GM18499 (cell line): ENCODE results near the gene KIAA0586.
"Not testable (repeated sequence)": the region's sequence is repeated elsewhere in the genome, so short reads cannot be mapped to it uniquely, and the experiment has no call there.

Experiments
- ATAC-seq: cut with Tn5 transposase; IDR thresholded peaks from one replicate; pipeline ENCODE4 v1.9.1; 2021; ENCODE audit warnings: moderate number of reproducible peaks; ENCODE audit not compliant: insufficient read depth, unreplicated experiment

The KIAA0586 gene

DNA sequence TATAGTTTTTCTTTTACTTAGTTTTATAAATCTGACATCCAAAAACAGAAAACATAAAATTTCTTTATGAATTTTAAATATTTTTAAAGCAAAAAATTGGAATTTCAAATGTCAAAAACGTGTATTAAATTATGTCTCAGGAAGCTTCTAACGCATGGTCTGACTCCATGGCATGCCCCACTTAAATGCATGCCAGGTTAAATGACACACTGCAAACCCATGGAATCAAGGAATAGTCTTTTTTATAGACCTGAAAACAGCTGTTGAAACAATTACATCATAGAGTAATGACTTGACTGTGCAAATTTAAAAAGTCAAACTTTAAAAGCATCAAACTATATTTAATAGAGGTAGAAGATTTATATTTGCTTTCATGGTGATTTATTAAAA is 114.1 kb downstream of the KIAA0586 start:
- ATAC-seq, result no peak

DNA sequence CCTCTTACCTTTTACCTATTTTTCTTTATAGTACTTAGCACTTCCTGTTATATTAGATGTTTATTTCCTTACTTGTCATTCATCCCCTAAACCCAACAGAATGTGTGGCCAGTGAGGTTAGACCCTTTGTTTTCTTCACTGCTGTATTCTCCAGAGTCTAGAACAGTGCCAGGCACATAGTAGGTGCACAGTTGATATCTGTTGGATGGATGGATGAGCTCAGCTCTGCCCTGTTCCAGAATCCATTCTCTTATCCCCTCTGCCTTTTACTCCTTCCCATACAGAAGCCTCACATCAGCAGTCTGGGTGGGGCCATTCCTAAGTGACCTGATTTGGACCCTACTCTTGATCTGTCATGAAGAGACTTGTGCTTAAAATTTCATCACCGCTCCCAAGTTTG is 115.7 kb downstream of the KIAA0586 start:
- ATAC-seq, result no peak

DNA sequence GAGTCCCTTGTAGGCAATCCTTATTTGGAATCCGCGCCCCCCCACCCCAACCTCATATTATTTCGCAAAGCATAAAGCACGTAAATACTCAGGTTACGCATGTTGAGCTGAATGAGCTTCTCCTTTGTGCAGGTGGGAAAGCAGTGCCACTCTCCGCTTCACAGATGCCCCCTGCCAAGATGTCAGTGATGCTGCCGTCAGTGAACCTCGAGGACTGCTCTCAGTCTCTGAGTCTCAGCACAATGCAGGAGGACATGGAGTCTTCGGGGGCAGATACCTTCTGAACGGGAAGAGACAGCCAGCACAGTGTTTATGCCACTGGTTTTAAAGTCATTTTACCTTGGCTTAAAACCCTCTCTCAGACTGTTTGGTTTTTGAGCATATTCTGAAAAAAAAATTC is 120.1 kb downstream of the KIAA0586 start:
- no peak for ATAC-seq

DNA sequence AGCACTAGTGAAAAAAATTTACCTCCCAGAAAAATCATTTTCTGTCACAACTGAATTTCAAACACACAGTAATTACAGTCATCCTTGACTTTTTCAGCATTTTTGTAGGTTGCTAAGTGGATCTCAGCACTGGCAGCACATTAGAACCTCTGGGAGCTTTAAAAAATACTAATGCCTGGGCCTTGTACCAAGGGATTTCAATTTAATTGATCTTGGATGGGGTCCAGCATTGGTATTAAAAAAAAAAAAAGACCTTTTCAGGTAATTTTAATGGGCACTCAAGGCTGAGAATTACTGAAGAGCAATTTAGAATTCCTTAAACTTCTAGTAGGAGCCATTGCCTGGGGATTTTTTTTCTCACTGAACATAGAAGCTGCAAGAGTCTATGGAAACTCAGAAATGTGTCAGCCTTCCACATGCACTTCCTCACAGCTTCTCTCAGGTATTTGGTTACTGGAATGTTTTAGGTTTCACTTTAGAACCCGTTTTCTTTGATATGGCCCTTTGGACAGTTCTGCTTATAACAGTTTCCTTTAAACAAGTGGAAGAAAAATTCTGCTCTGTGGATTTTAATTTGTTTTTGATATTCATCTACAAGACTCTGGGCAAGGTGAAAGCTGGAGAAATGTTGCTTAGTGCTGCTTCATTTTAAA is 121.7 kb downstream of the KIAA0586 start:
- no peak for ATAC-seq

DNA sequence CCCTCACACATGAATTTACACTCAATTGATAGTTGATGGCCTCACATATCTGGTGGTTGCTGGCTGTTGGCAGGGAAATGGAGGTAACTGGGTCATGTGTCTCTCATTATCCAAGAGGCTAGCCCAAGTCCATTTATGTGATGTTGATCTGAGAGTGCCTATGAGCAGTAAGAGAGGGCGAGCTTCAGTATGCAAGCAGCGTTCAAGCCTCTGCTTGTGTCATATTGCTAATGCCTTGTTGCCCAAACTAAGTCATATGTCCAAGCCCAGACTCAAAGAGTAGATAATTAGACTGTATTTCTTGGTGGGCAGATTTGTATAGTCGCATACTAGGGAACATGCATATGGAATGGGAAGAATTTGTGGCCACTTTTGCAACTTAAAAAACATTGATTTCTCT is 126.4 kb downstream of the KIAA0586 start:
- ATAC-seq, result no peak

DNA sequence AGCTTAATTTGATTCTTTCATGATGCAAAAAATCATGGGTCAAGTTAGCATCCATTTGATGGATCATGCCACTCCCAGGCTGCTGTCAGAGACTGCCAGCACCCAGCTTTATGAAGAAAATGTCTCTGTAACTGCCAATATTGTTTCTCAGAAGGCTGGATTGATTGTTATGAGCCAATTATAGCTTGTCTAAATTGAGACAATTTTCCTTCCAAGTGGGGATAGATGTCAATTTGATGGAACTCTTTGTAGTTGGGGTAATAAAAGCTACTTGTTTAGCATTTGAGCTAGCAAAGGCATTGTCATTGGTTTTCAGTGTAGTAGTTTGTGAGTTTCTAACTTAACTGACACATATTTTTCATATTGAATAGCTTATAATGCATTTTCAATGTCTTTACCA is 128.1 kb downstream of the KIAA0586 start:
- ATAC-seq, result no peak

DNA sequence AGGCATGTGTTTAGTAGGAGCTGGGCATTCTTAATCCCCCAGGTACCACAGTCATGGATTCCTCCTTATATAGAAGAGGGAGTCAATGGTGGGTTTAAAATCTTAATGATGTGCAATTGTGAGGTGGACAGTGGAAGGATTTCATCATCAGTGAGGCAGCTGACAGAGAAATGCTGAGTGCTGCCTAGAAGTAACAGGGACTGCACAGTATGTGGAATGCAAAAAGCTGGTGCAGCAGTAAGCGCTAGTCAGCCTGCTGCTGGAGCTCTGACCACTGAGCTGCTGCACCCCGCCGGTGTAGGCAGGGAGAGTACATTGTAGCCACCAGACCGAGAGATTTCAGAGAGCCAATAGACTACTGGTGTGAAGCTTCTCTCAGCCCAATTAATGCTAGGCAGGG is 129.7 kb downstream of the KIAA0586 start:
- no peak for ATAC-seq

DNA sequence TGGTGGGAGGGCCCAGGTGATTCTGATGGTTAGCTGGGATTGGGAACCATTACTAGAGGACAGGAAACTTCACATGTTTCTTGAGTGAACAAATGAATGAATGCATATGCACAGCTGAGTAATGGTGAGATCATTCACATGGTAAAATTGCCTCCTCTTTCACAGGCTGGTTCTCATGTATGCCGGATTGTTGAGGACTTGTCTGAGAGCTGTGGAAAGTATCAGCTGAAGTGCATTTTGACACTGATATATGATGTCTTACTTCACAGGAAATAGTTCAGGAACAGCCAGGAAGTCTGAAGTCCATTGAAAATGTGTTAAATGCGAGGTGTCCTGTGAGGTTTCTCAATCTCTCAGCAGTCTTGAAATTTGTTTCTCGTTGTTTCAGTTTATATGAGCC is 132.7 kb downstream of the KIAA0586 start:
- no peak for ATAC-seq

DNA sequence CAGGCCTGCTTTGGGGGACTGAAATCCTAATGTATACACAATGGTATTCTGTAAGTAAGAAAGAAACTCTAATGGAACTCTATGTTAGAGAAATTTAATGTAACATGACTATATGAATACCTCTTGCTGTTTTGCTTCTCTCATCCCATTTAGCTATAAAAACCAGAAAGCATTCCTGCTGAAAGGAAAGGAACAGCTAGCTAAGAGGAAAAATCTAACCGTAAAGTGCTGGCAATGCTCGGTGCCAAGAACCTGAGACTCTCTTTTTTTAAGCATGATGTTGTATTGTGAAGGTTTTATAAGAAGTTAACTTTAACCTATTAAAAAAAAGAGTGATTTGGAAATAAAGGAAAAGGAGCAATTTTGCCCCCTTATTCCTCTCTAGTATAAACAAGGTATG is 134.6 kb downstream of the KIAA0586 start:
- ATAC-seq, result no peak

DNA sequence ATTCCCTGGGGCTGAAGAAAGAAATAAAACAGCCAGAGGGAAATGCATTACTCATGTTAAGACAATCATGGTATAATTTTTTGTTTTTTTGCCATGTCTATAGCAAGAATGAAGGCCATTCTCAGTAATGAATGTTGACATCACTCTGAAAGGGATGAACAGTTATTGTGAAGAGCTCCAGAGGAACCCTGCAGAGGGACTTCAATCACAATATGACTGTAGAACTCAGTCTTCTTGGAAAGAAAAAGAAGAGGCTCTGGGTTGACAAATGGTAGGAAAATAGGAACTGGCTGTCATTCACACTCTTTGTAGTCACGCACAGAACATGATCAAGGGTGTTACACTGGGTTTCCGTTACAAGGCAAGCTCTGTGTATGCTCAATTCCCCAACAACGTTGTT is 136.5 kb downstream of the KIAA0586 start:
- no peak for ATAC-seq

DNA sequence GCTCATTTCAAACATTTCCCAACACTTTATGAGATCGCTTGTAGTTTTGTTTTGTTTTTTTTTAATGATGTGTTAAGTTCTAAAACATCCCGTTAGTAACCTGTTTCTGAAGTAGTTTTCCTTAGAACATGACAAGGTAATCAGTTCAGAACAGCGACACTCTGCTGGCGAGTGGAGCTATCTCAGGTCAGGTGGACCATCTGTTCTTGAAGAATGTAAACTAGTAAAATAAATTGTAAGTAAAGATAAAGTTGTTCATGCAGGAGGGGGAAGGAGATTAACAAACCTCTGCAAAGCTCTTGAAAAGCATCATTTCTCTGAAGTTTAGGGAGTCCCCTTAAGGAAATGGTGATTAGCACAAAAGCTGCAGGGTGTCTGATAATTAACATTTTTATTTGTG is 138.3 kb downstream of the KIAA0586 start:
- no peak for ATAC-seq

DNA sequence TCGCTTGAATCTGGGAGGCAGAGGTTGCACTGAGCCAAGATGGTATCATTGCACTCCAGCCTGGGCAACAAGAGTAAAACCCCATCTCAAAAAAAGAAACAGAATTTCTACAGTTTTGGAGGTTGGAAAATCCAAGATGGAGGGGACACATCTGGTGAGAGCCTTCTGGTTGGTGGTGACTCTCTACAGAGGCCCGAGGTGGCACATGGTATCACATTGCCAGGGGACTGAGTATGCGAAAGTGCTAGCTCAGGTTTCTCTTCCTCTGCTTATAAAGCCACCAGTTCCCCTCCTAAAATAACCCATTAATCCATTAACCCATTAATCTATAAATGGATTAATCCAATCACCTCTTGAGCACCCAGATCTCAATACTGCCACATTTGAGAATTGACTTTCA is 139.5 kb downstream of the KIAA0586 start:
- no peak for ATAC-seq

DNA sequence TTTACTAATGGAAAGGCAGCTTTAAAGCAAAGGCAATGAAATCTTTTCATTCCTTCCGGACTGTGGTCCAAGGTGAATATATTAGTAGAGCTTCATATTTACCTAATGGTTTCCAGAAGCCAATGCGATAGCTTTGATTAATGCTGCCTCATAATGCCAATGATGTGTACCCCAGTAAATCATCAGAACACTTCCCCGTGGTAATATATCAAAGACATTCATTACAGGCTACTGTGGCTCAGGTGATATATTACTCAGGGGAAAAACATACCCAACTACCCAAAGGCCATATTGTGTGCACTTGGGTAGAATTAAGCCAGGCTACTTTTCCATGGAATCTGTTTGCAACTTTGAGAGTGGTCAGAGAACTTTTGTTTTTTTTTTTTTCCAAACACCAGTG is 140.8 kb downstream of the KIAA0586 start:
- no peak for ATAC-seq

DNA sequence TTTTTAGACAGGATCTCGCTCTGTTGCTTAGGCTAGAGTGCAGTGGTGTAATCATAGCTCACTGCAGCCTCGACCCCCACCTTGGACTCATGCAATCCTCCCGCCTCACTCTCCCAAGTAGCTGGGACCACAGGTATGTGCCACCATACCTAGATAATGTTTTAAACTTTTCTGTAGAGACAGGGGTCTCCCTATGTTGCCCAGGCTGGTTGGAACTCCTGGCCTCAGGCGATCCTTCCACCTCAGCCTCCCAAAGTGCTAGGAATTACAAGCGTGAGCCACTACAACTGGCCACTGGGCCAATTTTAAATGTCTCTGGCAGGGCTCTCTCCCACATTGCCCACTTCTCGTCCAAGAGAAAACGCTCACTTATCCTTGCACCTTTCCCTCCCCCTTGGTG is 143.7 kb downstream of the KIAA0586 start:
- no peak for ATAC-seq

DNA sequence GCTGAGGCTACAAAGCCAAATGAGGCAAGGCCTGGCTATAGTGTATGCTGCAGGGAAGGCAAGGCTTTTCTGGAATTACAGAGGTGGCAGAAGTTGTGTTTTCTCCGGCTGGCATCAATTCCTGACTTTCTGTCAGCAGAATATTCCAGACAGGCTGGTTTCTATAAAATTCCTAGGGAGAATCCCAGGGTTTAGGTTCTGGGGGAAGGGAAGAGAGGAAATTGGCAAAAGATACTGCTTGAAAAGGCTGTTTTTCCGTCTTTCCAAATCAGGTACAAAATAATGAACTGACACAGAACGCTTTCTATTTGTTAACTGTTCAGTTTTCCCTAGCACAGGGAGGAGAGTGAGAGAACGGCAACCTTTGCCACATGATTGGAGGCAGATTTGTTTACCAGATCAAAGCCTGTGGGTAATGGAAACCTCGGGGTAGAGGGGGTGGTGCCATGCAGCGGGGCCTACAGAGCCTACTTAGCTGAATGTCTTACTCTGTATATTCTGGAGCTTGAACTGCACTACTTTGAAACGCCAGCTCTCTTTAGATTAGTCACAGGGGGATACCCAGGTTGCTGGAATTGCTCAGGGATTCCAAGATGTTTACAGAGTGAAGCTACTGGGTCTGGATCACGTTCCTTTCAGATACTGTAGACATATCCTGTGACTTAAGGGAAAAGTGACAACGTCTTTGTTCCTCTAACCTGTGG is 144.4 kb downstream of the KIAA0586 start:
- no peak for ATAC-seq

DNA sequence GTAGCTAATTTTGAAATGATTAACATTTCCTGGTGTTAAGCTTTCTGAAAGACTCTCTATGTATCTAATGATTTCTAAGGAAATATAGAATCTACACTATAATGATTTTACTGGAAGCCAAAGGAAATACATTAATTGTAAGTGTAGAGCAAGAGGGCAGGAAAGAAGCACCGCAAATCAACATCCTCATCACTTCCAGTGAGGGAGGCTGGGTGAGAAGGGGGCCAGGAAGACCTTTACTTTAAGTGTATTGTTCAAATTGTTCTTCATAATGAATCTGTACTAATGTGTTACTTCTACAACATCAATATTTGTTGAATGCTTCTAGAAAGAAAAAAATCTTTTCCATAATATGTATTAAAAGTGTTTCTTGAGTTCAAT is 144.9 kb downstream of the KIAA0586 start:
- no peak for ATAC-seq

DNA sequence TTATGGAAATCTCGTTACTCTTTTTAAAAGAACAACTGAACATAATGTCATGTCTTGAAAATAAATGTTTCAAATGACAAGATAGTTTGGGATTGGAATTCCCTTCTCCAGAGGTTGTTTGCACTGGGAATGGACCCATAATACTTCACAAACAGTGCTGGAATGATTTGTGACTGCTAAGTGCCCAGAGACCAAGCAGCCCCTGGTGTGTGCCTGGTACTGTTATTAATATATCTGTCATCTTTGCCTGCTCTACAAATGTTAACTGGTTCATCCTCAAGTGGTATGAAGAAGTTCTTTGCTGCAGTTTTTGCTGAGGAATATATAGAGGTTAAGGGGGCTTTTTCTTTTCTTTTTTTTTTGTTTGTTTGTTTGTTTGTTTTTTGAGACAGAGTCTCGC is 145.3 kb downstream of the KIAA0586 start:
- ATAC-seq, result no peak

DNA sequence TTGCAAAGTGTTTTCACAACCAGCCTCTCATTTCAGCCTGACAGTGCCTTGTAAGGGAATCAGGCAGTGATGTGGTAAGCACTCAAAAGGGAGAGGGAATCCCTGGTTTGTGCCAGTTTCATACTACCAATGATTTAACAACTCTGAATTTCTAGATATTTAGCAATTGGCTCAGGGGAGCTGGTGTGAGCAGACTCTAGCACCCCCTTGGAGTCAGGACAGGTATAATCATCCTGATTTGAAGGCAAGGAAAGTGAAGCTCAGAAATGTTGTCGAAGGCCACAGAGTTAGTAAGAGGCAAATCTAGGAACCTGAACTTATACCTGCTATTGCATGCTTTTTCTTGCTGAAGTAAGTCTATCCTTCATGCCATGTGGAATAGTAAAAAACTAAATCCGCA is 147.1 kb downstream of the KIAA0586 start:
- ATAC-seq, result no peak

DNA sequence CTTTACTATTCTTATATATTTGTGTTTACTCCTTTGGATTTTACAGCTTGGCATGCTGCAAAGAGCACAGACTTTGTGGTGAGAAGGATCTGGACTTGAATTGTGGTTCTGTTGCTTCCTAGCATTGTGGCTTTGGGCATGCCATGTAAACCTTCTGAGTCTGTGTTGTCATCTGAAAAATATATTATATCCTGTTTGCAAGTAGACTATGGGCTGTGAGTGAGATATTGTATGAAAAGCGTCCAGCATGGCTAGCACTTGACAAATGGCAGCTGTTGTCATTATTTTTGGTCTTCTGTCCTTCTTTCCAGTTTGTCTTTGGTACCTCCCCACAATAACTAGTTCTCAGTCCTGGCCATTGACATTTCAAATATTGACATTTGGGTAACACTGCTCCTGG is 148.4 kb downstream of the KIAA0586 start:
- no peak for ATAC-seq

DNA sequence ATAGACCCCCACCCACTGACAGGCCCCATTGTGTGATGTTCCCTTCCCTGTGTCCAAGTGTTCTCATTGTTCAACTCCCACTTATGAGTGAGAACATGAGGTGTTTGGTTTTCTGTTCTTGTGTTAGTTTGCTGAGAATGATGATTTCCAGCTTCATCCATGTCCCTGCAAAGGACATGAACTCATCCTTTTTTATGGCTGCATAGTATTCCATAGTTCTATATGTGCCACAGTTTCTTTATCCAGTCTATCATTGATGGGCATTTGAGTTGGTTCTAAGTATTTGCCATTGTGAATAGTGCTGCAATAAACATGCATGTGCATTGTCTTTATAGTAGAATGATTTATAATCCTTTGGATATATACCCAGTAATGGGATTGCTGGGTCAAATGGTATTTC is 152.5 kb downstream of the KIAA0586 start:
- ATAC-seq, result not testable (repeated sequence)

DNA sequence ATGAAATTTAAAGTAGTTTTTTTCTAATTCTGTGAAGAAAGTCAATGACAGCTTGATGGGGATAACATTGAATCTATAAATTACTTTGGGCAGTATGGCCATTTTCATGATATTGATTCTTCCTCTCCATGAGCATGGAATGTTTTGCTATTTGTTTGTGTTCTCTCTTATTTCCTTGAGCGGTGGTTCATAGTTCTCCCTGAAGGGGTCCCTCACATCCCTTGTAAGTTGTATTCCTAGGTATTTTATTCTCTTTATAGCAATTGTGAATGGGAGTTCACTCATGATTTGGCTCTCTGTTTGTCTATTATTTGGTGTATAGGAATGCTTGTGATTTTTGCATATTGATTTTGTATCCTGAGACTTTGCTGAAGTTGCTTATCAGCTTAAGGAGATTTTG is 153.9 kb downstream of the KIAA0586 start:
- not testable (repeated sequence) for ATAC-seq

DNA sequence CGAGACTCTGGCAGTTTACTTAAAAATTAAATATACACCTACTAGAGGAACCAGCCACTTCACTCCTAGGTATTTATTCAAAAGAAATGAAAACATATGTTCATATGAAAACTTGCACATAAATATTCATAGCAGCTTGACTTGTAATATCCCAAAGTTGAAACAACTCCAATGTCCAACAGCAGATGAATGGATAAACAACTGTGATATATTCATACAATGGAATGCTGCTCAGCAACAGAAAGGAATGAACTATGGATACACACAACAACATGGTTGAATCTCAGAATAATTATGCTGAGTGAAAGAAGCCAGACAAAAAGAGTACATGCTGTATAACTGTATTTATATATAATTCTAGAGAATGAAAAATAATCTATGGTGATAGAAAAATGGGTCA is 156.9 kb downstream of the KIAA0586 start:
- no peak for ATAC-seq
